ENCODE results near the gene ZBTB1.

The ZBTB1 gene, protein sequence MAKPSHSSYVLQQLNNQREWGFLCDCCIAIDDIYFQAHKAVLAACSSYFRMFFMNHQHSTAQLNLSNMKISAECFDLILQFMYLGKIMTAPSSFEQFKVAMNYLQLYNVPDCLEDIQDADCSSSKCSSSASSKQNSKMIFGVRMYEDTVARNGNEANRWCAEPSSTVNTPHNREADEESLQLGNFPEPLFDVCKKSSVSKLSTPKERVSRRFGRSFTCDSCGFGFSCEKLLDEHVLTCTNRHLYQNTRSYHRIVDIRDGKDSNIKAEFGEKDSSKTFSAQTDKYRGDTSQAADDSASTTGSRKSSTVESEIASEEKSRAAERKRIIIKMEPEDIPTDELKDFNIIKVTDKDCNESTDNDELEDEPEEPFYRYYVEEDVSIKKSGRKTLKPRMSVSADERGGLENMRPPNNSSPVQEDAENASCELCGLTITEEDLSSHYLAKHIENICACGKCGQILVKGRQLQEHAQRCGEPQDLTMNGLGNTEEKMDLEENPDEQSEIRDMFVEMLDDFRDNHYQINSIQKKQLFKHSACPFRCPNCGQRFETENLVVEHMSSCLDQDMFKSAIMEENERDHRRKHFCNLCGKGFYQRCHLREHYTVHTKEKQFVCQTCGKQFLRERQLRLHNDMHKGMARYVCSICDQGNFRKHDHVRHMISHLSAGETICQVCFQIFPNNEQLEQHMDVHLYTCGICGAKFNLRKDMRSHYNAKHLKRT

DNA sequence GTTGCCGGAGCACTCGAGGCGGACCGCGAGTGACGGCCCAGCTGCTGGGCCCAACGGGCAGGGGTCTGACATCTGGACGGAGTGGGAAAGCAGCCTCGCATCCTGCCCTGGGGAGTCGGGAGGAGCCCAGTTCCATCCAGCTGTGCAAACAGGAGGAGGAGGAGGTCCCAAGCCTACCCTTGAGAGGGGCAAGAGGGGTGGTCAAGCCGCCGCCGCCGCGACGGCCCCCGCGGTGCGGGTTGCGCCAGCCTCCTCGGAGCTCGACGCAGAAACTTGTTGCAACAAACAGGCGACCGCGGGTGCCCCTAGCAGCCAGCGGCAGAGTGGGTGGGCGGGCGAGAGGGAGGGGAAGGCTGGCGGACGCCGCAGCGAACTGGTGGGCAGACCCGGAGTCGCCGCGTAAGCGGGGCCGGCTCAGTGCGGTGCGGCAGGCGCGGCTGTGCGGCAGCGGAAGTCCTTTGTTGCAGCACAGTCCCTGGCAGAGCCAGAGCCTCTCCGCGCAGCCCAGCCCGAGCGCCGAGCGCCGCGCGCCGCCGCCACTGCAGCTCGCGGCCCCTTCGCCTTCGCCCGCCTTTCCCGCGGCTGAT is at the start of gene ZBTB1:
ZBTB1 (plus strand) TSS at position 461 of the 587 bp plus-strand sequence. CDS start 16,735 bp downstream, outside the sequence.
- DNase-seq (ENCODE audit: low read depth, low spot score) = peak; percentile 86

DNA sequence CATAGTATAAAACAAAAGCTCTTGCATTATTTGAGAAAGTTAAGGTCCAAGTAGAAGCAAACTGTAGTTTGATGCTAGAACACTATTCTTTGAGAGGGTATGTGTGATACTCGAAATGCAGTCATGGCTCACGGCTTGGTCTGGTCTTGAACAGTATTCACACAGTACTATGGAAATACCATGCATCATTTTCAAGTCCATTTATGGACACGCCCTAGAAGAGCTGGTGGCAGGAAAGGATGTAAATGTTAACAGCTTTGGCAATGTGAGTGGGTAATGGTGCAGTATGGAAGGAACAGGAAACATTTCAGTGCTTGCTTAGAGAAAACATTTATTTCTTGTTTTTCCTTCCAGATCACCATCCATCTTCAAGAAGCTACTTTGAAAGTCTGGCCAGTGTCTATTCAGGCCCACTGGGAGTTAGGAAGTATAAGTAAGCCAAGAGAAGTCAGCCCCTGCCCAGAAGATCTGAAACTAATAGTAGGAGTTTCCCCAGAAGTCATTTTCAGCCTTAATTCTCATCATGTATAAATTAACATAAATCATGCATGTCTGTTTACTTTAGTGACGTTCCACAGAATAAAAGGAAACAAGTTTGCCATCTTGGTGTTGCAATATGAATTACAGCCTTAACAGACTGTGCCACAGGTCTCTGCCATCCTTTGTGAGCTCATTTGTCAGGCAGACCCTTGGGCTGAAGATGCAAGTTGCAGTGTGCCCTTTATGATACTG is 45.0 kb upstream of the ZBTB1 start:
- DNase-seq (ENCODE audit: low read depth, low spot score) = no peak

DNA sequence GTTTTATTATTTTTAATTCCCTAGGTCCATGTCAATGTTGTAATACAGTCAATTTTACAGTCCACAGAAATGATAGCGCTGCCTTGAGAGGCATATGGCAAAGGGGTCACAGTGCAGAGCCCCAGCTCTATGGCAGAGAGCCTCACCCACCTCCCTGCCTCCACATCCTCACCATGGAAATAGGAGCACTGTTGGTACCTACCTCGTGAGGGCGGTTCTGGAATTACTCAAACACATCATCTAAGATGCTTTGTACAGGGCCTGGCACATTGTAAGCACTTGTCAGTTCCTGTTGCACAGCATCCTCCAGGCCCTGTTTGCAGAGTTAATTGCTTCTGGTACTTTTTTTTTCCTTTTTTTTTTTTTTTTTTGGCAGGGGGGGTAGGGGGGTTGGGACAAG is 43.3 kb upstream of the ZBTB1 start:
- no peak for DNase-seq (ENCODE audit: low read depth, low spot score)

DNA sequence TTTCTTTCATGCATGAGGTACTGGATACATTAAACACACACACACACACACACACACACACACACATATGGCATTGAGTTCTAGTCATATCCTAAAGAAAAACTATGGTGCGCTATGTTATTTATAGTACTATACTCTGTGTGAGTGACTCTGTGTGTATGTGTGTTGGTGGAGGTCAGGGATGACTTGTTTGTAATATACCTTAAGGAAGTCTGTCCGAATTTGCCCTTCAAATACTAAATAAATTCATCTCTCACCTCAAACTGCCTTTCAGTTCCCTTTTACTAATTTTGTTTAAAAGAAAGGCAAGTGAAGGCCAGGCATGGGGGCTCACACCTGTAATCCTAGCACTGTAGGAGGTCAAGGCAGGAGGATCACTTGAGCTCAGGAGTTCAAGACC is 41.4 kb upstream of the ZBTB1 start:
- DNase-seq (ENCODE audit: low read depth, low spot score) = no peak

DNA sequence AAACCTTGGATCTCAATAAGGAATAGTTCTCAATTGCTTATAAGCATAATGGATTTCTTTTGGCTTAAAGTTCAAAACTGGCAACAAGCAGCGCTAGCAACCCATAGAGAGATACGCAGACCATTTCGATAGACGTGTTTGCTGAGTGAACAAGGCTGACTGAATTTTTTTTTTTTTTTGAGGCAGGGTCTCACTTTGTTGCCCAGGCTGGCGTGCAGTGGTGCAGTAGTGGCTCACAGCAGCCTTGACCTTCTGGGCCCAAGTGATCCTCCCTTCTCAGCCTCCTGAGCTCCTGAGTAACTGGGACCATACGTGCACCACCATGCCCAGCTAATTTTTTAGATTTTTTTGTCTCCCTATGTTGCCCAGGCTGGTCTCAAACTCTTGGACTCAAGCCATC is 40.7 kb upstream of the ZBTB1 start:
- no peak for DNase-seq (ENCODE audit: low read depth, low spot score)

DNA sequence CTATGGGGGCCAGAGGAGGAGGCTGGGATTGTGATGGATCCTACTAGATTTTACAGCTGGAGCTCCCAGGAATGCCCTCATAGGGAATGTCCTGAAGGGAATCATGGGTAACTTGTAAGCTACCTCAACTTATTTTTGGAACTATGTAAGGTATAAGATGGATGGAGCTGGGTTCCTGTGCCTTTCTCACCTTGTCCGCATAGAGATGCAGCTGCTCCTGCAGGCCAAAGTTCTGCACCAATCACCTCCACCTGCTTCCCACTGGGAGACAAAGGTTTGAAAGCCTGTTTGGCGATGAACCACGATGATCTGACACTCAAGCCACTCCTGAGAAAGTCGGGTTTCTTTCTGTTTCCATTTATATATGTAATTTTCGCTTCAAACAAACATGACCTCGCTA is 39.9 kb upstream of the ZBTB1 start:
- no peak for DNase-seq (ENCODE audit: low read depth, low spot score)

DNA sequence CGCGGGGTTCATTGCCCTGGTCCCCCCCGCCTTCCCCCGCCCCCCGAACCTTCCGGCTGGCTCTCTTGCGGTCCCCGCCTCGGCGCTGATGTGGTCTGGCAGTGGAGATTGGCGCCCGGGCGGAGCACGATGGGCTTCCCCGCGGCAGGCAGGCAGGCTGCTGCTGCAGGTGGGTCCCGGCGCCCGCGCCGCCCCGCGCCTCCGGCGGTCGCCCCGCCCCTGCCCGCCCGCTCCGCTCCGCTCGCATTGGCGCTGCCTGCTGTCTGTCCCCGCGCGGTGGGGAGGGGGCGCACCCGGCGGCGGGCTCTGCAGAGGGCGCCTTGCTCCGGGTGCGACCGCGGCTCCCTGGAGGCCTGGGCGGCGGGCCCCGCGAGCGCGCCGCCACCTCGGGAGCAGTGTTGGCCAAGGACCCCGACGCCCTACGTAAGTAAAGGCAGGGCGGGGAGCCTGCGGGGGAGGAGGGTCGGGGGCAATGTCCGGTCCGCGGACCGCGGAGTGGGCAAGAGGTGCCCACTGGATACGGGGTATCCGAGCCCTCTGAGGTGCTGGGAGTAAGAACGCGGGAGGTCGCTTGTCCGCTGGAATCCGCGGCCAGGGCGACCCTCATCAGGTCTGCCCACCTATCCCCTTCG is 39.3 kb upstream of the ZBTB1 start, which contains the start of gene AKAP5:
AKAP5 (plus strand) TSS at position 309 of the 632 bp plus-strand sequence. CDS start 2,896 bp downstream, outside the sequence.
- DNase-seq (ENCODE audit: low read depth, low spot score) = no peak

DNA sequence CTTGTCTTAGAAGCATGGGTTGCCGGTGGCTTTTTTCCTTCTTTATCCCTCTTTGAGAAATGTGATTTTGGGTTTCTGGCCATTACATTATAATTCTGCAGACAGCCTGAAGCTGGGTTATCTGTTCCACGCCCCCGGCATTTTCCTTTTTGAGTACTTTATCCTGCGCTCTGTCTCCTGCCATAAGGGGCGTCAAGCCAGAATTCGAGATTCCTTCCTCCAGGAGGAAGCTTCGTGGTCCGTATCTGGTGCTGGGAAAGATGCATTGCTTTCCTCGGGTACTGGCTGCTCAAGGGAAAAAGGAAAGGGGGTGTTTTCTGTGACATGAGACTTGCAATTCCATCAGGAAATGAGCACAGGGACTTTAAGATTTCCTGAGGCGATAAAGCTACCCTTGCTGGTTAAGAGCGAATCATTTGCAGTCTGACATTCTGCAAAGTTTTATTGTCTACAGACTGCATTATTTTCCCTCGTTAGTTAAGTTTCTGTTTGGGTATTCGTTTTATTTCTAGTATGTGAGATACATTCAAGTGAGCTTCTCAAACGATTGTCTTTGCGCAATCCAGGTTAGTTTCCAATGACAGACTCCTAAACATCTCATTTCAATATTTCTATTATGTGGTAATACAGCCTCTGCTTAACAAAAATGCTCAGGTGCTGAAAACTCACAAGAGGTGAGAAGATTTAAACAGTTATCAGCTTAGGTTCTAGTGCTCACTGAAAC is 38.6 kb upstream of the ZBTB1 start:
- no peak for DNase-seq (ENCODE audit: low read depth, low spot score)

DNA sequence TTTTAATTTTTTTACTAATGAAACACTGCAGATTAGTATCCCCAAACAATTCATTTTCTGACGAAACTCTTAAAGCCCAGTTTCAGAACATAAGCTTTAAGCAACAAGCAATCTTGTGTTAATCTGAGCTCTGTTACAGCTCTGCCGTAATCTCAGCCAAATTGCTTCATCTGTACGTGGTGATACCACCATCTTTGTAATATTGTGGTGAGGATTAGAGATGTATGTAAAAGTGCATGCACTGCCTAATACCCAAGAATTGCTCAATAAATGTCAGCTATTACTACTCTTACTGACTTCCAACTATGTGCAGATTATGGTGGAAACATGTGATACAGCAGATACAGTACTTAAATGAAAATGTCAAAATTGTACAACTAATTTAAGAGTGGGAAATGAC is 37.5 kb upstream of the ZBTB1 start:
- no peak for DNase-seq (ENCODE audit: low read depth, low spot score)

DNA sequence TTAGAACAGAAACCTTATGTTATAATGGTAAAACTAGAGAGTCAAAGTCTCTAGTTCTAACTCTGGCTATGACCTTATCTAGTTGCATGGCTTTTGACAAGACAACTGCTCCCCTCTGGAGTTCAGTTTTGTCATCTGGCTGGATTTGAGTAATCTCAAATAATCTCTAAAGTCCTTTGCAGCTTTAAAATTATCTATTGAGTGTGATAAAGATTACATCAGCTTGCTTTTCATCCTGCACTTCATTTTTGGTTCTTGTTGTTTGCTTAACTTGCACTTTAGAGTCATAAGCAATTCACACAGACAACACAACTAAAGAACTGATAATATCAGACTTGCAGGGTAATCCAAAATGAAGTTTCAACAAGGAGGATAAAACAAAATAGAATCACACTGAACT is 37.0 kb upstream of the ZBTB1 start:
- no peak for DNase-seq (ENCODE audit: low read depth, low spot score)

DNA sequence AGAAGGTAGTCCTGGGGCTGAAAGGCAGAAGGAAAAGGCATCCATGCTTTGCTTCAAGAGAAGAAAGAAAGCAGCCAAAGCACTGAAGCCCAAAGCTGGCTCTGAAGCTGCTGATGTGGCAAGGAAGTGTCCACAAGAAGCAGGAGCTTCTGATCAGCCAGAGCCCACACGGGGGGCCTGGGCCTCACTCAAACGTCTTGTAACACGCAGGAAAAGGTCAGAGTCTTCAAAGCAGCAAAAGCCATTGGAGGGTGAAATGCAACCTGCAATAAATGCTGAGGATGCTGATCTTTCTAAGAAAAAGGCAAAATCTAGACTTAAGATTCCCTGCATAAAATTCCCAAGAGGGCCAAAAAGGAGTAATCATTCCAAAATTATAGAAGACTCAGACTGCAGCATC is 36.1 kb upstream of the ZBTB1 start:
- no peak for DNase-seq (ENCODE audit: low read depth, low spot score)

DNA sequence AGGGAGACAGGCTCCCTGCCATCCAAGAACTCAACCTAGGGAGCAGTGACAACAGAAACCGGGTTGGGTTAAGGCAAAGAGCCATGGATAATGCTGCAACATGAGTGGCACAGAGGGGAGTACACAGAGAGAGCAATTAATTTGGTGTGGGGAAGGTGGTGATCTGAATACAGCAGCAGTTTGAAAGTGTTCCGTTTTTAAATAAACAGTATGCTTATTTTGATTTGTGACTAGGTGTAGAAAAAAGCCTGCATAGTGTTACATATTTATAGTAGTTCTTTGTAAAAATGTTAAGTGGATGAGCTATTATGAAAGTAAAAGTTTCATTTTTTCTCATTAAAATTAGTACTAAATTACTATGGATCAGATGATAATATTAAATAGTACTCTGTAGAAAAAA is 30.5 kb upstream of the ZBTB1 start:
- DNase-seq (ENCODE audit: low read depth, low spot score) = no peak

DNA sequence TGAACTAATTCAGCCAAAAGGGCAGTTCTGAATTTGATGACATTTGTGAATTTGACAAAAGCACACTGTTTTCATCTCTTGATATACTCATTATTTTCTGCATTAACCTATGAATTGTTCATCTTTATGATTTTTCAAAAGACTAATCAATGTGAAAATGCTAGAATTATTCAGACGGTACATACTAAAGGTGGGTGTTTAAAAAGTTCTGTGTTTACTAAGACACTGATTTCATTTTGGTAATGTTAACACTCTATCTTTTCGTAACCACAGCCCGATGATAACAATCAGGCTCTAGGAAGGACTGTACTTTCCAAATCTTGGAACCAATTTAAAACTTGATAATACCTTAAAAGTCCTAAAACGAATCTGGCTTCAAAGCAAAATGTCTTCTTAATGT is 29.9 kb upstream of the ZBTB1 start:
- DNase-seq (ENCODE audit: low read depth, low spot score) = no peak

DNA sequence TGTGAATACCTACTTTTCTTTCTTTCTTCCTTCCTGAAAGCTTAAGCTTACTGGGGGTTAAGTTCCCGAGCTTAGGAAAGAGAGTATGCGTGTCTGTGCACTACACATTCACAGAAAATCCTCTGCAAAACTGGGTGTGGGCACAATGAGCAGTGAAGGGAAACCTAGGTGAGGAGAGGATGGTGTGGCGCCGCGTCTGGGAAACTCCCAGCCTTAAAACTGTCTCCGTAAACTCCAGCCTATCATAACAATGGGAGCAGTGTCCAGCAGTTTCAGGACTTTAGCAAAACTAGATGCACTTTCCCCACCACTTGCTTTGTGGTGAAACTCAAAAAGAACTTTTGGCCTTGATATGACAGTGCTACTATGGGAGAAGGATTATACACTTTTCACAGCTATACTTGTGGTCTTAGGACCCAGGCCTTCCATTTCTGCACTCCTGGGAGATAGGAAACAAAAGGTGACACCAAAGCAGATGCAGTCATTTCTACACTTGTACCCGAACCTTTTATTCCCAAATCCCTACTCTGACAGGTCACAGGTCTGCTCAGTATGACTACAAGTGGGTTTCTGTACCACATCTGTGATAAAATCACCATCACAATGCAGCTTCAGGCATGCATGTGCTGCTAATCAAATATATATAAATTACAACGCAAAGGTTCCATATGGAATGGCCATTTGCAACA is 28.8 kb upstream of the ZBTB1 start:
- no peak for DNase-seq (ENCODE audit: low read depth, low spot score)

DNA sequence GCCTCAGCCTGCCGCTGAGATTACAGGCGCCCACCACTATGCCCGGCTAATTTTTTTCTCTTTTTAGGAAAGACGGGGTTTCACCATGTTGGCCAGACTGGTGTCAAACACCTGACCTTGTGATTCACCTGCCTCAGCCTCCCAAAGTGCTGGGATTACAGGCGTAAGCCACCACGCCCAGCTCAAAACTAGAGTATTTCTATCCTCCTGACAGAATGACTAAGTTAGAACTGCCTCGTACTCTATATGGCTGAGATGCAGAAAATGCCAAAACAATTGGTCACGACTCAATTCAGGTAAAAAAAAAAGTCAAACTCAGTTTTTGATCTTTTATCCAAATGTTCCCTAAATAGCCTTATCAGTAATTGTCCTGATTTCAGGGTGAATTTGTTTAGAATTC is 28.1 kb upstream of the ZBTB1 start:
- no peak for DNase-seq (ENCODE audit: low read depth, low spot score)

DNA sequence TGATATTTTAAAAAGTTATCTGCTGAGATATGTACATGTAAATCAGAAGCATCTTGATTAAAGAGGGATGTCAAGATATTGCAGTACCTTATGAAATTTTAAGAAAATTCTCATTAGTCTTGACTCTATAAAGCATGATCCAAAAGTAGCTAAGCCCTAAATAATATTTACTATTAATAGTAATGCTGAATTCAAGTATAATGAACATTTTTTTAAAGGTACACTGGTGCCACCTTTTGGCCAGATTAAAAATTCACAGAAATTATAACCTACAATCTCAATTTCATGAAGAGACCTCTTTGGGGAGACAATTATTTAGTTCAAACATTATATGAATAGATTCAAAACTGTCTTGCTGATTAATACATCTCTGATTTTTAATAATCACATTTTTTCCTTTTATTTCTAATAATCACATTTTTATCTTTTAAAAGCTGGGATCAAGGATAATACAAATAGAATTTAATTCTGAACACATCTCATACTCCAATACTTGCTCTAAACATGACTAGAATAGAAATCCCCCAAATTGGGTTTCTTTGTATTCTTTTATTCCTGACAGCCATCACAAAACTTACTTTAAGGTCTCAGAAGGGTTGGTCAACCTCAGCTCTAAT is 25.8 kb upstream of the ZBTB1 start:
- DNase-seq (ENCODE audit: low read depth, low spot score) = no peak

DNA sequence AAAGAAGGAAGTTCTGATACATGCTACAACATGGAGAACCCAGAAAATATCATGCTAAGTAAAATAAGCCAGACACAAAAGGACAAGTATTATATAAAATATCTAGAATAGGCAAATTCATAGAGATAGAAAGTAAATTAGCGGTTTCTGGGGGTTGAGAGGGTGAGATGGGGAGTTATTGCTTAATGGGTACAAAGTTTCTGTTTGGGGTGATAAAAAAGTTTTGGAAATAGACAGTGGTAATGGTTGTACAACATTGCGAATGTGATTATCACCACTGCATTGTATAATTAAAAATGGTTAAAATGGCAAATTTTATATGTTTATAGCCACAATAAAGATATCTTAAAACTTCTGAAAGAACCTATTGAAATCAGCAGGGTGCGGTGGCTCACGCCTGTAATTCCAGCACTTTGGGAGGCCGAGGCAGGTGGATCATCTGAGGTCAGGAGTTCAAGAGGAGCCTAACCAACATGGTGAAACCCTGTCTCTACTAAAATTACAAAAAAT is 15.9 kb upstream of the ZBTB1 start:
- no peak for DNase-seq (ENCODE audit: low read depth, low spot score)

DNA sequence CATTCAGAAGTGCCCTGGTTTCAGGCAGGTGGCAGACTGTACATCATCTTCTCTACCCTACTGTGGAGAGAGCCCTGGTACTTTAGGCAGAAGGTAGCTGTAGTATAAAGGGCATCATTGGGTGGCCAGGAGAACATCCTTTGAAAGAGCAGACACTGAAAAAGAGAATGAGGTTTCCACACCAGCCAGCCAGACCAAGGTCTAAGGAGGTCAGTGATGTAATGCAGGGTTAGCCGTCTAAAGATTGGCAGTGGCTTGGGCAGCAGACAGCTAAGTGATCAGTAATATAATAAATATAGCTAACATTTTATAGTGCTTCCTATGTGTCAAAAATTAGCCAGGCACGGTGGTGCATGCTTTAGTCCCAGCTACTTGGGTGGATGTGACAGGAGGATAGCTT is 12.9 kb upstream of the ZBTB1 start:
- DNase-seq (ENCODE audit: low read depth, low spot score) = no peak

DNA sequence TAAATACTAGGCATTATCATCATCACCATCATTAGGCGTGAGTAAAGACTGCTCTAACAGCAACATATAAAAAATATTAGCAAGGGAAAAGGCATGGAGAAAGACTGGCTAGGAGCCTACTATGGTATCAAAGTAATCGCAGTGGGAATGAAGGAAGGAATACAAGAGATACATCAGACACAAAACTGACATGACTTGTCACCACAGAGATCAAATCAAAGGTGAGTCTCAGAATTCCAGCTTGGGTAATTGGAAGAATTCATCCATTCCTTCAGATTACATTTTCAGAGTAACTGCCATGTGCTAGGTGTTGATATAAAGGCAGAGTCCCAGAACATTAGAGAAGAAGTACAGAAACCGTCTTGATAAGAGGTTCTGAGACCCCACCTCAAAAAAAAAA is 11.1 kb upstream of the ZBTB1 start:
- DNase-seq (ENCODE audit: low read depth, low spot score) = no peak

DNA sequence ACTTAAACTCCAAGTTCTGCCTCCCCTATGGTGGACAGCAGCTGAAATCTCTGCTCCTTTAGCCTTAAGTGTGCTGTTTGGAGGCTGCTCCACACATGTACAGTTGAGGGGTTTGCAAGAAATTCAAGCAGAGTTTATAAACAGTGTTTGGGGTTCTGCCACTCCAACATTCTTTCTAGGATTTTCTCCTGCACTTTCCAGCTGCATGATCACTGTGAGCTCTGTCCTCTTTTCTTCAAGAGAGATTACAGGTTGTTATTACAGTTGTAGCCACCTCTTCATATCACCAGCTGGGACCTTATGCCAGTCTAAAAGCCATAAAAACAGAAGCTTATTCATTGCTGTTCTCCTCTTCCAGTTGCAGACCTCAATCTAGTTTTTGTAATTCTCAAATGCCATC is 9.3 kb upstream of the ZBTB1 start:
- DNase-seq (ENCODE audit: low read depth, low spot score) = no peak
